Mesenchymal stem cell (in vitro differentiated cells and primary cell): ENCODE data around the gene EFCAB13.
"Not testable (repeated sequence)": the region's sequence is repeated elsewhere in the genome, so short reads cannot be mapped to it uniquely, and the experiment has no call there.

Experiments
- DNase-seq: peaks from one replicate; pipeline ENCODE4 v3.0.0-alpha.2; 2013
- H2AFZ ChIP-seq: one replicate; pipeline ENCODE4 v1.6.1; 2013; ENCODE audit warnings: low read depth, mild to moderate bottlenecking, control low read depth, inconsistent platforms, low read length, moderate library complexity
- H2AK5ac ChIP-seq: 2 replicates; pipeline ENCODE4 v1.6.1; 2013; ENCODE audit warnings: low read length, moderate library complexity, mild to moderate bottlenecking, inconsistent platforms; ENCODE audit not compliant: severe bottlenecking
- H2BK120ac ChIP-seq: one replicate; pipeline ENCODE4 v1.6.1; 2013; ENCODE audit warnings: low read depth, mild to moderate bottlenecking, inconsistent platforms, low read length, moderate library complexity
- H2BK12ac ChIP-seq, 2 experiments: one replicate each; pipeline ENCODE4 v1.6.1; 2013; ENCODE audit warnings: inconsistent platforms in 2 of 2, low read length in 2 of 2, mild to moderate bottlenecking in 2 of 2, moderate library complexity in 2 of 2, control low read depth in 1 of 2
- H2BK15ac ChIP-seq: one replicate; pipeline ENCODE4 v1.6.1; 2013; ENCODE audit warnings: mild to moderate bottlenecking, low read depth, inconsistent platforms; ENCODE audit not compliant: poor library complexity, severe bottlenecking
- H2BK5ac ChIP-seq: 2 replicates; pipeline ENCODE4 v1.6.1; 2013; ENCODE audit warnings: low read depth, mild to moderate bottlenecking, low read length, control low read depth, inconsistent platforms; ENCODE audit not compliant: poor library complexity, severe bottlenecking
- H3K14ac ChIP-seq, 2 experiments: one replicate each; pipeline ENCODE4 v1.6.1; 2013; ENCODE audit warnings: inconsistent platforms in 2 of 2, low read length in 2 of 2, control low read depth in 1 of 2, mild to moderate bottlenecking in 1 of 2, moderate library complexity in 1 of 2
- H3K18ac ChIP-seq, 2 experiments: one replicate each; pipeline ENCODE4 v1.6.1; 2013; ENCODE audit warnings: inconsistent platforms in 2 of 2, low read length in 2 of 2, control low read depth in 1 of 2, low read depth in 1 of 2, mild to moderate bottlenecking in 1 of 2
- H3K23ac ChIP-seq, 2 experiments: one replicate each; pipeline ENCODE4 v1.6.1; 2013; ENCODE audit warnings: inconsistent platforms in 2 of 2, low read length in 2 of 2, mild to moderate bottlenecking in 2 of 2, moderate library complexity in 2 of 2, control low read depth in 1 of 2
- H3K27ac ChIP-seq: 2 replicates; pipeline ENCODE4 v1.5.1; 2013; ENCODE audit warnings: mild to moderate bottlenecking, moderate library complexity, low read length, control low read depth, inconsistent platforms; ENCODE audit not compliant: poor library complexity, severe bottlenecking
- H3K27me3 ChIP-seq, 2 experiments: 2 replicates each; pipeline versions ENCODE4 v1.6.1 to v1.7.0; 2013; ENCODE audit warnings: low read length in 2 of 2, mild to moderate bottlenecking in 2 of 2, moderate library complexity in 2 of 2, control low read depth in 1 of 2, inconsistent platforms in 1 of 2; ENCODE audit not compliant: control insufficient read depth in 1 of 2, insufficient read depth in 1 of 2
- H3K36me3 ChIP-seq, 2 experiments: 2 replicates each; pipeline versions ENCODE4 v1.6.1 to v1.7.0; 2013; ENCODE audit warnings: low read length in 2 of 2, control low read depth in 1 of 2, inconsistent platforms in 1 of 2, low read depth in 1 of 2, mild to moderate bottlenecking in 1 of 2; ENCODE audit not compliant: insufficient read depth in 2 of 2, control insufficient read depth in 1 of 2
- H3K4ac ChIP-seq, 2 experiments: one replicate each; pipeline ENCODE4 v1.6.1; 2013; ENCODE audit warnings: inconsistent platforms in 2 of 2, low read length in 2 of 2, mild to moderate bottlenecking in 2 of 2, moderate library complexity in 2 of 2, control low read depth in 1 of 2, low read depth in 1 of 2
- H3K4me1 ChIP-seq: 2 replicates; pipeline ENCODE4 v1.6.1; 2013; ENCODE audit warnings: low read depth, low read length, control low read depth; ENCODE audit not compliant: control insufficient read depth, insufficient read depth
- H3K4me2 ChIP-seq: 2 replicates; pipeline ENCODE4 v1.6.1; 2013; ENCODE audit warnings: low read length, mild to moderate bottlenecking, inconsistent platforms; ENCODE audit not compliant: poor library complexity, severe bottlenecking
- H3K4me3 ChIP-seq, 2 experiments: 2 replicates each; pipeline versions ENCODE4 v1.5.1 to v1.7.0; 2013; ENCODE audit warnings: low read length in 2 of 2, mild to moderate bottlenecking in 2 of 2, control low read depth in 1 of 2, low read depth in 1 of 2; ENCODE audit not compliant: insufficient read depth in 1 of 2
- H3K79me1 ChIP-seq: replicated peaks from 2 replicates; pipeline ENCODE4 v1.6.1; 2013; ENCODE audit warnings: mild to moderate bottlenecking, control low read depth, low read length, inconsistent platforms; ENCODE audit not compliant: poor library complexity, severe bottlenecking
- H3K9ac ChIP-seq: 2 replicates; pipeline ENCODE4 v1.7.0; 2013; ENCODE audit warnings: mild to moderate bottlenecking, low read length, moderate library complexity
- H3K9me3 ChIP-seq: 2 replicates; pipeline ENCODE4 v1.7.0; 2013; ENCODE audit warnings: mild to moderate bottlenecking, low read length; ENCODE audit not compliant: control insufficient read depth
- H4K8ac ChIP-seq: one replicate; pipeline ENCODE4 v1.6.1; 2013; ENCODE audit warnings: inconsistent platforms, mild to moderate bottlenecking, low read length, moderate library complexity
- H4K91ac ChIP-seq: one replicate; pipeline ENCODE4 v1.6.1; 2013; ENCODE audit warnings: mild to moderate bottlenecking, low read length, inconsistent platforms
- WGBS: methylation state at CpG from one replicate; pipeline ENCODE4 v1.1.7; 2013; ENCODE audit warnings: mixed read lengths; 5-methylcytosine and 5-hydroxymethylcytosine counted together

Gene EFCAB13

DNA sequence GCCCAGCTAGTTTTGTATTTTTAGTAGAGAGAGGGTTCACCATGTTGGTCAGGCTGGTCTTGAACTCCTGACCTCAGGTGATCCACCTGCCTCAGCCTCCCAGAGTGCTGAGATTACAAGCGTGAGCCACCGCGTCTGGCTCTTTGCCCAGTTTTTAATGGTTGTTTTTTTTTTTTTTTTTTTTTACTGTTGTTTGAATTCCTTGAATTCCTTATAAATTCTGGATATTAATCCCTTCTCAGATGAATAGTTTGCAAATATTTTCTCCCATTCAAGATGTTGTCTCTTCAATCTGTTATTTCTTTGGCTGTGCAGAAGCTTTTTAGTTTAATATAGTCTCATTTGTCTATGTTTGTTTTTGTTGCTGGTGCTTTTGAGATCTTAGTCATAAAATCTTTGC, 47.1 kb downstream of the EFCAB13 start:
- peaks cover 13% of the 10 kb centered on the region for H3K9me3 ChIP-seq
- H2BK5ac ChIP-seq, H3K4me3 ChIP-seq, H3K18ac ChIP-seq, H3K4me1 ChIP-seq, H4K8ac ChIP-seq, H3K14ac ChIP-seq, H3K79me1 ChIP-seq, H2AK5ac ChIP-seq, H3K27ac ChIP-seq, H3K4me2 ChIP-seq, H2AFZ ChIP-seq, H3K9ac ChIP-seq, H3K27me3 ChIP-seq, H2BK15ac ChIP-seq, H2BK12ac ChIP-seq, H3K23ac ChIP-seq, H3K4ac ChIP-seq, H4K91ac ChIP-seq, H2BK120ac ChIP-seq, DNase-seq: not testable (repeated sequence)
- H3K36me3 ChIP-seq: peaks cover 8 to 23% of the 10 kb centered on the region in 2 experiments
- no CpG with 5 or more reads among the region's 3 CpGs for WGBS

DNA sequence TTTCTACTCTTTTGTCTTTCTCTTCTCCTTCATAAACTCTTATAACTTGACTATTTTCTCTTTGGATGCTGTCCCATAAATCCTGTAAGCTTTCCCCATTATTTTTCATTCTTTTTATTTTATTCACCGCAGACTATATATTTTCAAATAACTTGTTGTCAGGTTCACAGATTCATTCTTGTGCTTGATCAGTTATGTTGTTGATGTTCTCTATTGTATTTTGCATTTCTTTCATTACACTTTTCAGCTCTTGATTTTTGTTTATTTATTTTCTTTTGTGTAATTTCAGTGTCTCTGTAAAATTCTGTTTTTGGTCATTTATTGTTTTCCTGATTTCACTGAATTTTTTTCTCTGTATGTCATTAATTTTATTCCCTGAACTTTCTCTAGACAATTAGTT, 49.2 kb downstream of the EFCAB13 start:
- no peaks in the 10 kb centered on the region for H3K79me1 ChIP-seq
- H3K4me2 ChIP-seq: no peak overlapping the region
- peaks cover 13% of the 10 kb centered on the region for H3K9me3 ChIP-seq
- no peak overlapping the region for H2AFZ ChIP-seq
- no peak overlapping the region for H2BK5ac ChIP-seq
- no peak overlapping the region for H3K18ac ChIP-seq
- no peak overlapping the region for H4K8ac ChIP-seq
- no peak overlapping the region for H3K14ac ChIP-seq
- no peak for DNase-seq
- H3K4me3 ChIP-seq: no peak overlapping the region
- H3K4me1 ChIP-seq: no peaks in the 10 kb centered on the region
- H4K91ac ChIP-seq: no peak overlapping the region
- H2BK15ac ChIP-seq: no peak overlapping the region
- no peak overlapping the region for H3K9ac ChIP-seq
- H3K23ac ChIP-seq: no peak overlapping the region
- no peaks in the 10 kb centered on the region for H3K27me3 ChIP-seq
- no peak overlapping the region for H3K4ac ChIP-seq
- H3K27ac ChIP-seq: no peak overlapping the region
- H2AK5ac ChIP-seq: no peak overlapping the region
- H3K36me3 ChIP-seq: peaks cover 4 to 34% of the 10 kb centered on the region in 2 experiments
- no peak overlapping the region for H2BK120ac ChIP-seq
- 100% methylated on average over 1 of the region's 1 CpG for WGBS
- H2BK12ac ChIP-seq: no peak overlapping the region

DNA sequence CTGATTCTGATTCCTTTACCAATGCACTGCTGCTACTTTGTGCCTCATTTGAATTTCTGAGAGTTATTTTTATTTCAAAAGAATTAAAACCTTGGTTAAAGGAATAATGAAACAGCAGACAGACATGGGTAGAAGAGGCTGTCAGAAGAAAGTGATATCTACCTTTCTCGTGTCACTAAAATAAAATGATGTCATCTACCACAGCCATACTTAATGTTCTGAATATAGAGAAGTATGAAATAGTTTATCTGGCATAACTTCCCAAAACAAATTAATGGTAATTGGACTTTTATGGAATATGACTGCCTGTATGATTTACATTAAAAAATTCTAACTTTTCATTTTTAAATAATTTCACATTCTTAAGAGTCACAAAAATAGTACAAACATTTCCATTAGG, 52.5 kb downstream of the EFCAB13 start:
- WGBS: no CpG with 5 or more reads among the region's 1 CpG
- H4K91ac ChIP-seq: no peak overlapping the region
- no peak overlapping the region for H4K8ac ChIP-seq
- H2BK120ac ChIP-seq: no peak overlapping the region
- no peak overlapping the region for H2AK5ac ChIP-seq
- H3K14ac ChIP-seq: no peak overlapping the region
- no peak overlapping the region for H3K4me2 ChIP-seq
- no peak overlapping the region for H3K4me3 ChIP-seq
- no peak overlapping the region for H3K27ac ChIP-seq
- DNase-seq: no peak
- H2BK5ac ChIP-seq: no peak overlapping the region
- H3K9me3 ChIP-seq: peaks cover 13% of the 10 kb centered on the region
- no peaks in the 10 kb centered on the region for H3K4me1 ChIP-seq
- H3K9ac ChIP-seq: no peak overlapping the region
- no peaks in the 10 kb centered on the region for H3K79me1 ChIP-seq
- no peak overlapping the region for H2BK12ac ChIP-seq
- H3K23ac ChIP-seq: no peak overlapping the region
- H3K27me3 ChIP-seq: no peaks in the 10 kb centered on the region
- H3K4ac ChIP-seq: no peak overlapping the region
- no peak overlapping the region for H2BK15ac ChIP-seq
- no peak overlapping the region for H2AFZ ChIP-seq
- H3K36me3 ChIP-seq: peaks cover 4 to 40% of the 10 kb centered on the region in 2 experiments
- H3K18ac ChIP-seq: no peak overlapping the region

DNA sequence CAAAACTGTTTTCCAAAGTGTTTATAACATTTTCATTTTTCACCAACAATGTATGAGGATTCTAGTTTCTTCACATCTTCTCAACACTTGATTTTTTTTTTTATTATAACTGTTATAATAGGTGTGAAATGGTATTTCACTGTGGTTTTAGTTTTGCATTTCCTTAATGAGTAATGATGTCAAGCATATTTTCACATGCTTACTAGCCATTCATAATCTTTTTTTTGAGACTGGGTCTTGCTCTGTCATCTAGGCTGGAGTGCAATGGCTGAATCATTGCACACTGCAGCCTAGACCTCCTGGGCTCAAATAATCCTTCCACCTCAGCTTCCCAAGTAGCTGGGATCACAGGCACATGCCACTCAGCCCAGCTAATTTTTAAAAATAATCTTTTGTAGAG, 65.1 kb downstream of the EFCAB13 start:
- no peak overlapping the region for H2BK5ac ChIP-seq
- DNase-seq: no peak
- no peaks in the 10 kb centered on the region for H3K4me1 ChIP-seq
- H3K27ac ChIP-seq: no peak overlapping the region
- H3K9ac ChIP-seq: no peak overlapping the region
- H2BK120ac ChIP-seq: no peak overlapping the region
- H3K4me2 ChIP-seq: no peak overlapping the region
- no peak overlapping the region for H3K4me3 ChIP-seq
- H3K4ac ChIP-seq: no peak overlapping the region
- H3K27me3 ChIP-seq: no peaks in the 10 kb centered on the region
- H3K14ac ChIP-seq: no peak overlapping the region
- H2AFZ ChIP-seq: no peak overlapping the region
- no peak overlapping the region for H3K18ac ChIP-seq
- H2AK5ac ChIP-seq: no peak overlapping the region
- peaks cover 1% of the 10 kb centered on the region for H3K79me1 ChIP-seq
- H3K36me3 ChIP-seq: peaks cover 13 to 26% of the 10 kb centered on the region in 2 experiments
- H4K91ac ChIP-seq: no peak overlapping the region
- no peak overlapping the region for H4K8ac ChIP-seq
- H3K9me3 ChIP-seq: peaks cover under 1% of the 10 kb centered on the region
- no peak overlapping the region for H2BK15ac ChIP-seq
- H3K23ac ChIP-seq: no peak overlapping the region
- no peak overlapping the region for H2BK12ac ChIP-seq
